Trophoblast cell (in vitro differentiated cells and primary cell): ENCODE measurements around the gene ACTR6.

Source experiments
- DNase-seq, 2 donors: peaks; one replicate each; pipeline ENCODE4 v3.0.0-alpha.2; 2016
- H2AFZ ChIP-seq: 2 replicates; pipeline ENCODE4 v1.6.1; 2013; ENCODE audit warnings: low read length, moderate library complexity, mild to moderate bottlenecking; ENCODE audit not compliant: insufficient read depth, poor library complexity
- H2AK5ac ChIP-seq: 2 replicates; pipeline ENCODE4 v1.6.1; 2013; ENCODE audit warnings: mild to moderate bottlenecking, low read length
- H2BK120ac ChIP-seq: 2 replicates; pipeline ENCODE4 v1.6.1; 2013; ENCODE audit warnings: low read length, mild to moderate bottlenecking, moderate library complexity; ENCODE audit not compliant: insufficient read depth, poor library complexity
- H2BK12ac ChIP-seq: 2 replicates; pipeline ENCODE4 v1.6.1; 2013; ENCODE audit warnings: mild to moderate bottlenecking, low read length, moderate library complexity
- H2BK5ac ChIP-seq: 2 replicates; pipeline ENCODE4 v1.6.1; 2013; ENCODE audit warnings: low read length, low read depth, moderate library complexity, mild to moderate bottlenecking; ENCODE audit not compliant: poor library complexity
- H3K14ac ChIP-seq: 2 replicates; pipeline ENCODE4 v1.6.1; 2013; ENCODE audit warnings: mild to moderate bottlenecking, low read length
- H3K18ac ChIP-seq: 2 replicates; pipeline ENCODE4 v1.6.1; 2013; ENCODE audit warnings: mild to moderate bottlenecking, low read length
- H3K23ac ChIP-seq: 2 replicates; pipeline ENCODE4 v1.6.1; 2013; ENCODE audit warnings: low read length
- H3K27ac ChIP-seq: 2 replicates; pipeline ENCODE4 v1.5.1; 2013; ENCODE audit warnings: low read depth, mild to moderate bottlenecking, inconsistent platforms, low read length, moderate library complexity
- H3K27me3 ChIP-seq: 2 replicates; pipeline ENCODE4 v1.6.1; 2013; ENCODE audit warnings: inconsistent platforms, mild to moderate bottlenecking, low read length, moderate library complexity; ENCODE audit not compliant: insufficient read depth
- H3K36me3 ChIP-seq, 2 experiments: 1 replicate in 1 of 2; 2 replicates in 1 of 2; pipeline ENCODE4 v1.6.1; 2013; ENCODE audit warnings: low read length in 2 of 2, mild to moderate bottlenecking in 2 of 2, moderate library complexity in 1 of 2; ENCODE audit not compliant: insufficient read depth in 2 of 2, control insufficient read depth in 1 of 2
- H3K4ac ChIP-seq: 2 replicates; pipeline ENCODE4 v1.6.1; 2013; ENCODE audit warnings: low read depth, mild to moderate bottlenecking, low read length, moderate library complexity
- H3K4me1 ChIP-seq, 2 experiments: 1 replicate in 1 of 2; 2 replicates in 1 of 2; pipeline ENCODE4 v1.6.1; 2013; ENCODE audit warnings: low read length in 2 of 2, mild to moderate bottlenecking in 2 of 2, moderate library complexity in 1 of 2; ENCODE audit not compliant: insufficient read depth in 2 of 2, control insufficient read depth in 1 of 2
- H3K4me2 ChIP-seq: 2 replicates; pipeline ENCODE4 v1.6.1; 2013; ENCODE audit warnings: inconsistent platforms, mild to moderate bottlenecking, low read length, moderate library complexity
- H3K4me3 ChIP-seq: 2 replicates; pipeline ENCODE4 v1.5.1; 2013; ENCODE audit warnings: mild to moderate bottlenecking, low read depth, low read length, inconsistent platforms
- H3K79me1 ChIP-seq: one replicate; pipeline ENCODE4 v1.6.1; 2013; ENCODE audit warnings: low read length
- H3K79me2 ChIP-seq: 2 replicates; pipeline ENCODE4 v1.6.1; 2013; ENCODE audit warnings: low read length, mild to moderate bottlenecking; ENCODE audit not compliant: control insufficient read depth, insufficient read depth, poor library complexity
- H3K9ac ChIP-seq: 2 replicates; pipeline ENCODE4 v1.6.1; 2013; ENCODE audit warnings: mild to moderate bottlenecking, low read length
- H3K9me3 ChIP-seq: 2 replicates; pipeline ENCODE4 v1.6.1; 2013; ENCODE audit warnings: low read depth, mild to moderate bottlenecking, control low read depth, inconsistent platforms, low read length; ENCODE audit not compliant: insufficient read depth
- H4K12ac ChIP-seq: 2 replicates; pipeline ENCODE4 v1.6.1; 2013; ENCODE audit warnings: low read depth, mild to moderate bottlenecking, low read length, moderate library complexity
- H4K8ac ChIP-seq: 2 replicates; pipeline ENCODE4 v1.6.1; 2013; ENCODE audit warnings: low read depth, mild to moderate bottlenecking, low read length, moderate library complexity
- H4K91ac ChIP-seq: one replicate; pipeline ENCODE4 v1.6.1; 2013; ENCODE audit warnings: low read depth, mild to moderate bottlenecking, low read length, moderate library complexity
- WGBS: extraction: QIAGEN DNeasy Blood & Tissue Kit; methylation state at CpG from one replicate; pipeline ENCODE4 v1.1.7; 2013; ENCODE audit warnings: missing lambda C conversion rate; ENCODE audit not compliant: insufficient read length, insufficient coverage; ENCODE audit errors: extremely low coverage; 5-methylcytosine and 5-hydroxymethylcytosine counted together

Gene ACTR6

DNA sequence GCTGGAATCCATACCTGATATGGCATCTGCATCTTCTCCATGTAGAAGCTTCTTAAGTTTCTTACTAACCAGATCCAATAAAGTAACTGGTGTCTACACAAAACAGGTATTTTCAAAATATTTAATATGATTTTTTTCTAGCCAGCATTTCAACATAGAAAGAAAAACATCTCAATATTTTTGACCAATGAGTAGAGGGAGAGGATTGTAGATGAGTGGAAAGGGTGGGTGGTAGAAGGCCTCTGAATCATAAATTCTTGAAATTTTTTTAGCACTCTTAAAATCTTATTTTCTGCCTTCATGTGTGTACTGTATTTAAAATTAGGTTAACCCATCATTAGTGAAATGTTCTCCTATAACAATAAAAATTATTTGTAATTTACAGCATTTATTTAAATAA lies 48.3 kb downstream of the ACTR6 start:
- Histone ChIP-seq H3K79me1 (no peaks in the 10 kb centered on the region), H3K27ac (no peak overlapping the region), H2AFZ (no peak overlapping the region), H3K27me3 (no peaks in the 10 kb centered on the region), H3K9ac (no peak overlapping the region), H3K36me3 (no peaks in the 10 kb centered on the region), H4K91ac (no peak overlapping the region), H2BK120ac (no peak overlapping the region), H3K23ac (no peak overlapping the region), H3K9me3 (no peaks in the 10 kb centered on the region), H4K12ac (no peak overlapping the region), H4K8ac (no peak overlapping the region), H3K4me2 (no peak overlapping the region), H2BK5ac (no peak overlapping the region), H3K79me2 (no peaks in the 10 kb centered on the region), H3K4me1 (no peaks in the 10 kb centered on the region), H3K4ac (no peak overlapping the region), H3K4me3 (no peak overlapping the region), H3K14ac (no peak overlapping the region), H3K18ac (no peak overlapping the region), H2BK12ac (no peak overlapping the region), H2AK5ac (no peak overlapping the region)
- no peak for DNase-seq

DNA sequence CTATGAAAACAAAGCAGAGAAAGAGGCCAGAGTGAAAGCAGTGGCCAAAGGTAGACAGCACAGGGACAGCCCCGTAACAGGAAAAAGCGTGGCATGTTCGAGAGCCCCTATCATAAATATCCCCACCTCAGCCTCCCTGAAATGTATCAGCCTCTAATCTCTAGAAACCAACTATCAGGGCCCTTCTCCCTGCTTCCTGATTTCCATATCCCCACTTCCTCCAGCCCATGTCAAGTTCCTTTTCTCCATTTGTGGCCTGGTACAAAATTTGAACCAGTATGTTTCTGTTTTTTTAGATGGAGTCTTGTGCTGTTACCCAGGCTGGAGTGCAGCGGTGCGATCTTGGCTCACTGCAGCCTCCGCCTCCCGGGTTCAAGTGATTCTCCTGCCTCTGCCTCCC lies 49.3 kb downstream of the ACTR6 start:
- no peak overlapping the region for H3K23ac ChIP-seq
- H3K4me3 ChIP-seq = no peak overlapping the region
- no peaks in the 10 kb centered on the region for H3K79me2 ChIP-seq
- no peak overlapping the region for H2BK5ac ChIP-seq
- no peaks in the 10 kb centered on the region for H3K36me3 ChIP-seq
- H3K4me1 ChIP-seq = no peaks in the 10 kb centered on the region
- H3K4ac ChIP-seq = no peak overlapping the region
- no peak overlapping the region for H2AFZ ChIP-seq
- H3K4me2 ChIP-seq = no peak overlapping the region
- H2AK5ac ChIP-seq = no peak overlapping the region
- no peaks in the 10 kb centered on the region for H3K9me3 ChIP-seq
- no CpG with 5 or more reads among the region's 7 CpGs for WGBS
- H2BK120ac ChIP-seq = no peak overlapping the region
- H2BK12ac ChIP-seq = no peak overlapping the region
- H3K27ac ChIP-seq = no peak overlapping the region
- no peak overlapping the region for H4K91ac ChIP-seq
- H4K12ac ChIP-seq = no peak overlapping the region
- H3K79me1 ChIP-seq = no peaks in the 10 kb centered on the region
- DNase-seq = no peak
- H3K18ac ChIP-seq = no peak overlapping the region
- H3K27me3 ChIP-seq = no peaks in the 10 kb centered on the region
- H4K8ac ChIP-seq = no peak overlapping the region
- no peak overlapping the region for H3K9ac ChIP-seq
- H3K14ac ChIP-seq = no peak overlapping the region

DNA sequence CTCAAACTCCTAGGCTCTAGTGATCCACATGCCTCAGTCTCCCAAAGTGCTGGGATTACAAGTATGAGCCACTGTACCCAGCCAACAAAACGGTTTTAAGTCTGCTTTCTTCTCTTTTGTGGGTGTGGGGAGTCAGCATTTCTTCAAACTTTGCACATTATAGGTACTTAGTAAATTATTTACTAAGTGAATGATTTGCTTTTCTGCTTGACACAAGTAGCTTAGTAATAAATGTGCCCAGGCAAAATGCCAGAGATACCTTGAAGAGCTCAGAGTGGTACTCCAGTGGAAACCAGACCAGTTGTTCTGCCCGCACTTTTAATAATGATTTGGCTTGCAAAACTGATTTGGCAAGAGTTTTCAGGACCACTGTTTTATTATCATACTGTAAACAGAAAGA lies 51.3 kb downstream of the ACTR6 start:
- no peak overlapping the region for H2BK12ac ChIP-seq
- no peak overlapping the region for H4K91ac ChIP-seq
- no peak overlapping the region for H4K8ac ChIP-seq
- H3K4ac ChIP-seq = no peak overlapping the region
- H3K4me3 ChIP-seq = no peak overlapping the region
- no peak overlapping the region for H4K12ac ChIP-seq
- H3K27ac ChIP-seq = no peak overlapping the region
- WGBS = no CpG with 5 or more reads among the region's 2 CpGs
- H3K4me2 ChIP-seq = no peak overlapping the region
- H3K4me1 ChIP-seq = no peaks in the 10 kb centered on the region
- no peaks in the 10 kb centered on the region for H3K79me2 ChIP-seq
- no peak overlapping the region for H2AK5ac ChIP-seq
- H2BK120ac ChIP-seq = no peak overlapping the region
- no peak overlapping the region for H3K9ac ChIP-seq
- H3K27me3 ChIP-seq = no peaks in the 10 kb centered on the region
- H3K14ac ChIP-seq = no peak overlapping the region
- no peak for DNase-seq
- no peaks in the 10 kb centered on the region for H3K9me3 ChIP-seq
- no peak overlapping the region for H3K23ac ChIP-seq
- H3K36me3 ChIP-seq = no peaks in the 10 kb centered on the region
- H2AFZ ChIP-seq = no peak overlapping the region
- no peaks in the 10 kb centered on the region for H3K79me1 ChIP-seq
- no peak overlapping the region for H3K18ac ChIP-seq
- H2BK5ac ChIP-seq = no peak overlapping the region

DNA sequence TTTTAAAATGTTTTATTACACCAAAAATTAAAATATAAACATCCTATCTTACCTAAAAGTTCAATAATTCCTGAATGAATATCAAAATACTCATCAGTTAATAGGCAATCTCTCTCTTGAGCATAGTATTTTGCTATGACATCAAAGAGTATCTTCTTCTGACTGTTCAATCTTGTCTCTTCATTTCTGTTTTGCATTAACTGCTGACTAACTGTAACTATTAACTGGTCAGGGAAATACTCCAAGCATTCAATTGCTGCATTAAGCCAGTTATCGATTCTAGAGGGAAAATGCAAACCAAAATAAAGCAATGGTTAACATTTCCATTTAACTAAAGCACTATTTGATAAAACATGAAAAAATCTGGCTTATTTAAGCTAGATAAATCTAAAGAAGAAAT lies 52.8 kb downstream of the ACTR6 start:
- WGBS = no CpG with 5 or more reads among the region's 1 CpG
- no peak overlapping the region for H2AK5ac ChIP-seq
- no peak overlapping the region for H2BK12ac ChIP-seq
- H3K27ac ChIP-seq = no peak overlapping the region
- no peak overlapping the region for H3K14ac ChIP-seq
- H2BK5ac ChIP-seq = no peak overlapping the region
- no peak overlapping the region for H3K4ac ChIP-seq
- no peak overlapping the region for H3K23ac ChIP-seq
- no peaks in the 10 kb centered on the region for H3K27me3 ChIP-seq
- H3K4me2 ChIP-seq = no peak overlapping the region
- no peak overlapping the region for H4K8ac ChIP-seq
- H3K79me2 ChIP-seq = no peaks in the 10 kb centered on the region
- no peak overlapping the region for H3K4me3 ChIP-seq
- DNase-seq = no peak
- no peak overlapping the region for H2BK120ac ChIP-seq
- H3K9ac ChIP-seq = no peak overlapping the region
- no peaks in the 10 kb centered on the region for H3K79me1 ChIP-seq
- no peak overlapping the region for H3K18ac ChIP-seq
- no peaks in the 10 kb centered on the region for H3K9me3 ChIP-seq
- no peak overlapping the region for H4K91ac ChIP-seq
- no peak overlapping the region for H2AFZ ChIP-seq
- H3K36me3 ChIP-seq = no peaks in the 10 kb centered on the region
- no peaks in the 10 kb centered on the region for H3K4me1 ChIP-seq
- no peak overlapping the region for H4K12ac ChIP-seq

DNA sequence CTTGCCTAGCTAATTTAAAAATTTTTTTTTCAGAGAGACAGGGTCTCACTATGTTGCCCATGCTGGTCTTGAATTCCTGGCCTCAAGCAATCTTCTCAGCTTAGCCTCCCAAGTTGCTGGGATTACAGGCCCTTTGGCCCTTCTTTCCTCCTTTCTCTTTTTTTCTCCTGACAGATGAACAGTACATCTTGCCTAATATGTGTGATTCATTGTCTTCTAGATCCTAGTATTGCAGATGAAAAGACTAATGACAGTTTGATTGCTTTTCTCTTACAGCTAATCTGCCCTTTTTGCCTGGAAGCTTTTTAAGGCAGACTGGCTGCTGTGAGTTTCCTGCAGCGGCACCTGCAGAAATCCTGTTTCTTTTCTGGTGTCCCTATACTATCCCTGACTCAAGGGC lies 54.3 kb downstream of the ACTR6 start:
- Histone ChIP-seq H3K79me2 (no peaks in the 10 kb centered on the region), H4K12ac (no peak overlapping the region), H3K9me3 (no peaks in the 10 kb centered on the region), H2AFZ (no peak overlapping the region), H3K4me3 (no peak overlapping the region), H3K27ac (no peak overlapping the region), H2AK5ac (no peak overlapping the region), H2BK5ac (no peak overlapping the region), H3K79me1 (no peaks in the 10 kb centered on the region), H3K18ac (no peak overlapping the region), H3K9ac (no peak overlapping the region), H2BK12ac (no peak overlapping the region), H4K91ac (no peak overlapping the region), H3K4me2 (no peak overlapping the region), H3K14ac (no peak overlapping the region), H3K23ac (no peak overlapping the region), H3K27me3 (no peaks in the 10 kb centered on the region), H2BK120ac (no peak overlapping the region), H3K4me1 (no peaks in the 10 kb centered on the region), H3K36me3 (no peaks in the 10 kb centered on the region), H3K4ac (no peak overlapping the region), H4K8ac (no peak overlapping the region)
- peak in 1 of 2 donors; percentile 1 for DNase-seq
- WGBS = no CpG with 5 or more reads among the region's 1 CpG
